Measurements from ENCODE around the gene ANKRD40. TPM values are rescaled to one million over a fixed set of nuclear protein-coding genes. Genes with fewer than 3 reads are reported as not detected.

The ANKRD40 gene
- total and polyA plus RNA-seq, 9 of the 15 experiments (the other 6 are each of a cell fraction or from before 2014, with no cell fraction given), result 9.0 to 28.9 (median 27.7) TPM

- TF ChIP-seq DEAF1 (CRISPR knock-in tag; IDR thresholded peaks at IDR 0.05) (0 out of 2 replicates have a peak, but pooled peaks have one; percentile 33), ZBTB43 (CRISPR knock-in tag; IDR thresholded peaks at IDR 0.05) (no peak), MXD1 (CRISPR knock-in tag; IDR thresholded peaks at IDR 0.05; ENCODE audit: borderline replicate concordance, poor library complexity, severe bottlenecking) (peak; percentile 56), RERE (CRISPR knock-in tag; IDR thresholded peaks at IDR 0.05; ENCODE audit: borderline replicate concordance) (no peak), CEBPB (tag; IDR thresholded peaks at IDR 0.05) (no peak), KDM2B (CRISPR knock-in tag; IDR thresholded peaks at IDR 0.05) (no peak), E2F3 (CRISPR knock-in tag; IDR thresholded peaks at IDR 0.05) (peak; percentile 44; the same call in 1 of the 2 replicates), PML (IDR thresholded peaks at IDR 0.05; ENCODE audit: low read length) (peak; percentile 83), PRPF4 (IDR thresholded peaks at IDR 0.05; ENCODE audit: insufficient read depth, low read depth, low read length, poor library complexity, severe bottlenecking) (peak; percentile 33), PHF8 (IDR thresholded peaks at IDR 0.05; ENCODE audit: borderline replicate concordance, low read length) (peak; percentile 96), SMAD3 (CRISPR knock-in tag; conservative IDR thresholded peaks at IDR 0.05) (peak; percentile 84), POLR2AphosphoS2 (IDR thresholded peaks at IDR 0.05; ENCODE audit: low read length) (peak; percentile 90; the same call in 1 of the 2 replicates), ZBTB1 (CRISPR knock-in tag; IDR thresholded peaks at IDR 0.05; ENCODE audit: borderline replicate concordance, low read depth) (peak; percentile 39; the same call in 1 of the 2 replicates), POLR2H (tag; IDR thresholded peaks at IDR 0.05; ENCODE audit: low read depth) (peak; percentile 90), THAP7 (CRISPR knock-in tag; IDR thresholded peaks at IDR 0.05) (peak; percentile 50; the same call in 1 of the 2 replicates)
Observed at GRCh38 chr17:50719144-50719923, 11.6 kb upstream of the ANKRD40 start, which contains the start of gene LUC7L3 (continued).
